H1 (cell line): Measurements from ENCODE around the gene CA10. TPM values are rescaled to one million over a fixed set of nuclear protein-coding genes. Genes with fewer than 3 reads are reported as not detected.

ENCODE experiments used
- CTCF ChIA-PET: fragments of 300-600 bp; sonication (Branson Sonifier 250); formaldehyde crosslinking; loops from one replicate; lab custom pipeline; 2021; ENCODE audit not compliant: partially characterized antibody; lab: Charles Lee
- POLR2A ChIA-PET: fragments of 300-600 bp; sonication (Branson Sonifier 250); formaldehyde crosslinking; loops from one replicate; lab custom pipeline; 2021; ENCODE audit warnings: inconsistent platforms; ENCODE audit not compliant: partially characterized antibody; lab: Charles Lee
- DNase-seq, 2 experiments: peaks; one replicate each; pipeline versions ENCODE4 v3.0.0 to v3.0.0-alpha.2; 2010 to 2022; ENCODE audit warnings: low spot score in 2 of 2, low read depth in 1 of 2, mixed read lengths in 1 of 2
- FAIRE-seq: peaks from 2 replicates; lab custom pipeline; 2011; peaks lifted over from hg19 to GRCh38; lab: Jason Lieb, UNC
- H2AFZ ChIP-seq: 2 replicates; pipeline ENCODE4 v1.8.1; 2012; ENCODE audit warnings: low read length, inconsistent platforms
- H2AK5ac ChIP-seq: 2 replicates; pipeline ENCODE4 v1.6.1; 2013; ENCODE audit warnings: low read depth, low read length
- H2BK120ac ChIP-seq: replicated peaks from 2 replicates; pipeline ENCODE3; 2013; ENCODE audit warnings: low read depth, low read length, inconsistent platforms
- H2BK12ac ChIP-seq: 2 replicates; pipeline ENCODE4 v1.6.1; 2013; ENCODE audit warnings: low read depth, low read length
- H2BK15ac ChIP-seq: 2 replicates; pipeline ENCODE4 v1.6.1; 2013; ENCODE audit warnings: low read length
- H2BK20ac ChIP-seq: 2 replicates; pipeline ENCODE4 v1.6.1; 2013; ENCODE audit warnings: low read length
- H2BK5ac ChIP-seq: 2 replicates; pipeline ENCODE4 v1.6.1; 2013; ENCODE audit warnings: low read depth, low read length
- H3K14ac ChIP-seq: 2 replicates; pipeline ENCODE4 v1.6.1; 2013; ENCODE audit warnings: inconsistent platforms; ENCODE audit not compliant: insufficient read length
- H3K18ac ChIP-seq: 2 replicates; pipeline ENCODE4 v1.6.1; 2013; ENCODE audit warnings: low read length; ENCODE audit errors: extremely low read depth
- H3K23ac ChIP-seq: 2 replicates; pipeline ENCODE4 v1.6.1; 2013; ENCODE audit warnings: inconsistent platforms; ENCODE audit not compliant: insufficient read length
- H3K23me2 ChIP-seq: 2 replicates; pipeline ENCODE4 v1.6.1; 2013; ENCODE audit warnings: low read depth, low read length
- H3K27ac ChIP-seq: 2 replicates; pipeline ENCODE4 v1.6.1; 2011; ENCODE audit warnings: low read depth, low read length, inconsistent platforms
- H3K27me3 ChIP-seq, 4 experiments: replicated peaks in 1 of 4; 1 replicate in 1 of 4; 2 replicates in 3 of 4; pipeline versions ENCODE4 v1.6.1 to v1.8.1; 2011 to 2013; ENCODE audit warnings: low read length in 3 of 4, mild to moderate bottlenecking in 3 of 4, inconsistent platforms in 2 of 4, mixed read lengths in 2 of 4, moderate library complexity in 1 of 4; ENCODE audit not compliant: control insufficient read depth in 3 of 4, insufficient read depth in 3 of 4; ENCODE audit errors: extremely low read depth in 1 of 4
- H3K36me3 ChIP-seq, 4 experiments: 2 replicates each; pipeline versions ENCODE4 v1.6.1 to v1.8.1; 2011 to 2013; ENCODE audit warnings: mild to moderate bottlenecking in 4 of 4, low read length in 3 of 4, moderate library complexity in 2 of 4, control low read depth in 1 of 4, inconsistent platforms in 1 of 4; ENCODE audit not compliant: insufficient read depth in 4 of 4, control insufficient read depth in 2 of 4
- H3K4ac ChIP-seq: replicated peaks from 2 replicates; pipeline ENCODE3; 2013; ENCODE audit warnings: low read length, low read depth, mixed read lengths, inconsistent platforms; ENCODE audit not compliant: insufficient read length
- H3K4me1 ChIP-seq, 4 experiments: replicated peaks in 1 of 4; 1 replicate in 1 of 4; 2 replicates in 3 of 4; pipeline versions ENCODE4 v1.6.1 to v1.8.1; 2011 to 2013; ENCODE audit warnings: low read length in 3 of 4, inconsistent platforms in 2 of 4, mixed read lengths in 1 of 4; ENCODE audit not compliant: insufficient read depth in 4 of 4, control insufficient read depth in 3 of 4
- H3K4me2 ChIP-seq, 2 experiments: 2 replicates each; pipeline versions ENCODE4 v1.6.1 to v1.8.1; 2011 to 2013; ENCODE audit warnings: low read depth in 2 of 2, low read length in 2 of 2, control low read depth in 1 of 2, inconsistent platforms in 1 of 2, mild to moderate bottlenecking in 1 of 2; ENCODE audit not compliant: insufficient read depth in 1 of 2
- H3K4me3 ChIP-seq, 4 experiments: fragments of 200-600, 300-600 bp in 1 of 4; sonication (generic), shearing (Covaris generic), sonication (Bioruptor Twin) in 1 of 4; 2 replicates each; pipeline versions ENCODE4 v1.5.1 to v1.8.1; 2011 to 2016; ENCODE audit warnings: low read length in 4 of 4, low read depth in 3 of 4, control low read depth in 2 of 4, inconsistent platforms in 2 of 4, mild to moderate bottlenecking in 2 of 4, mixed read lengths in 1 of 4, moderate library complexity in 1 of 4; ENCODE audit not compliant: insufficient read depth in 2 of 4; ENCODE audit errors: extremely low read depth in 1 of 4
- H3K56ac ChIP-seq: replicated peaks from 2 replicates; pipeline ENCODE3; 2013; ENCODE audit warnings: low read depth, mild to moderate bottlenecking, mixed read lengths, low read length, inconsistent platforms; ENCODE audit not compliant: insufficient read length
- H3K79me1 ChIP-seq: 2 replicates; pipeline ENCODE4 v1.6.1; 2013; ENCODE audit warnings: low read depth, low read length, control low read depth
- H3K79me2 ChIP-seq, 2 experiments: 2 replicates each; pipeline versions ENCODE4 v1.6.1 to v1.8.1; 2012 to 2013; ENCODE audit warnings: low read length in 2 of 2, mild to moderate bottlenecking in 2 of 2, inconsistent platforms in 1 of 2; ENCODE audit not compliant: insufficient read depth in 2 of 2, control insufficient read depth in 1 of 2
- H3K9ac ChIP-seq, 4 experiments: replicated peaks in 1 of 4; 1 replicate in 1 of 4; 2 replicates in 3 of 4; pipeline versions ENCODE4 v1.6.1 to v1.8.1; 2011 to 2013; ENCODE audit warnings: low read depth in 3 of 4, low read length in 3 of 4, control low read depth in 2 of 4, mild to moderate bottlenecking in 2 of 4, moderate library complexity in 2 of 4, inconsistent platforms in 1 of 4; ENCODE audit errors: extremely low read depth in 1 of 4
- H3K9me3 ChIP-seq, 2 experiments: 2 replicates each; pipeline versions ENCODE4 v1.6.1 to v1.8.1; 2012 to 2013; ENCODE audit warnings: mild to moderate bottlenecking in 2 of 2, moderate library complexity in 2 of 2, control low read depth in 1 of 2, inconsistent platforms in 1 of 2, low read depth in 1 of 2, low read length in 1 of 2, mixed read lengths in 1 of 2; ENCODE audit not compliant: insufficient read depth in 2 of 2
- H4K20me1 ChIP-seq, 2 experiments: replicated peaks in 1 of 2; 2 replicates each; pipeline versions ENCODE3 to v1.8.1; 2011 to 2013; ENCODE audit warnings: inconsistent platforms in 2 of 2, low read length in 2 of 2, mild to moderate bottlenecking in 1 of 2; ENCODE audit not compliant: insufficient read depth in 2 of 2, control insufficient read depth in 1 of 2
- H4K5ac ChIP-seq: 2 replicates; pipeline ENCODE4 v1.6.1; 2013; ENCODE audit warnings: low read length, low read depth, mixed read lengths, inconsistent platforms; ENCODE audit not compliant: insufficient read length
- H4K8ac ChIP-seq: 2 replicates; pipeline ENCODE4 v1.8.0; 2013; ENCODE audit warnings: mild to moderate bottlenecking, moderate library complexity, low read length, inconsistent platforms; ENCODE audit not compliant: insufficient read depth; ENCODE audit errors: extremely low read depth
- H4K91ac ChIP-seq: replicated peaks from 2 replicates; pipeline ENCODE3; 2013; ENCODE audit warnings: low read length, mixed read lengths, inconsistent platforms; ENCODE audit not compliant: insufficient read length
- CBX5 ChIP-seq: fragments of 300-800, 300-1000 bp; sonication (generic); IDR thresholded peaks from 2 replicates; pipeline ENCODE4 v1.7.1; 2016; ENCODE audit warnings: antibody characterized with exemption, low read length, low read depth
- FOSL1 ChIP-seq: IDR thresholded peaks from 2 replicates; pipeline ENCODE4 v1.6.1; 2011; ENCODE audit warnings: mild to moderate bottlenecking, low read depth, low read length, moderate library complexity; ENCODE audit not compliant: insufficient read depth
- SP4 ChIP-seq: IDR thresholded peaks from 2 replicates; pipeline ENCODE4 v1.6.1; 2012; ENCODE audit warnings: low read length, inconsistent platforms
- WGBS, 2 experiments: shearing (Covaris generic) in 1 of 2; methylation state at CpG; one replicate each; pipeline versions ENCODE4 v1.1.6 to v1.1.7; 2013 to 2015; ENCODE audit warnings: low lambda C conversion rate in 2 of 2, mixed read lengths in 2 of 2, inconsistent platforms in 1 of 2, low coverage in 1 of 2, missing lambda C conversion rate in 1 of 2; ENCODE audit not compliant: insufficient replicate concordance in 2 of 2, insufficient coverage in 1 of 2, insufficient read length in 1 of 2; ENCODE audit errors: extremely low coverage in 1 of 2, missing lambda C conversion rate in 1 of 2; 5-methylcytosine and 5-hydroxymethylcytosine counted together
- polyA plus RNA-seq, 7 experiments: library from polyadenylated mRNA; depleted of rRNA in 3 of 7; stranded (reverse) in 5 of 7; unstranded in 2 of 7; fragments of >200 nt in 5 of 7; fragments of 200-250 nt in 2 of 7; gene quantifications; 1 replicate in 5 of 7; 2 replicates in 1 of 7; 4 replicates in 1 of 7; pipeline versions ENCODE4 v1.2.1 to v1.2.3, GENCODE V29; 2011 to 2013; ENCODE audit warnings: missing spikeins in 2 of 7, mixed read lengths in 2 of 7
- total RNA-seq: library from RNA; stranded (reverse); fragmentation: NEBNext Ultra II Directional; extraction: Animal tissue kit (Norgen Biotek cat#: 25700); gene quantifications from 2 replicates; pipeline ENCODE4 v1.2.1, GENCODE V29; 2021

CA10 gene
- total and polyA plus RNA-seq, 2 of the 8 experiments (the other 6 are each of a cell fraction or from before 2014, with no cell fraction given), result 0.60 to 0.63 TPM

- H4K20me1 ChIP-seq, result no peaks in the 10 kb centered on the region
- H2BK20ac ChIP-seq, result no peak overlapping the region
- WGBS, 2 experiments, result 65% methylated on average over 4 of the region's 4 CpGs; no CpG with 5 or more reads in 1 of the 2 experiments
- H3K4me2 ChIP-seq, result no peak overlapping the region
- H4K91ac ChIP-seq, result no peak overlapping the region
- no peak overlapping the region for H4K5ac ChIP-seq
- FAIRE-seq, result no peak
- no peak overlapping the region for H2BK15ac ChIP-seq
- H2BK120ac ChIP-seq, result no peak overlapping the region
- H3K27ac ChIP-seq, result no peak overlapping the region
- H2AK5ac ChIP-seq, result no peak overlapping the region
- H3K23me2 ChIP-seq, result no peaks in the 10 kb centered on the region
- H3K4me3 ChIP-seq, result no peak overlapping the region
- H2BK12ac ChIP-seq, result no peak overlapping the region
- no peak overlapping the region for H2BK5ac ChIP-seq
- ChIA-PET POLR2A (no interaction called here), CTCF (interaction anchor here (0.6 to 1.0 kb wide), 3 partner anchors 13 to 24 kb away, joined by 3 read pairs; no protein-coding TSS in a partner anchor)
- no peaks in the 10 kb centered on the region for H3K4me1 ChIP-seq
- H3K79me1 ChIP-seq, result no peaks in the 10 kb centered on the region
- TF ChIP-seq CBX5 (no peak), FOSL1 (no peak), SP4 (no peak)
- H3K36me3 ChIP-seq, result no peaks in the 10 kb centered on the region
- H2AFZ ChIP-seq, result no peak overlapping the region
- no peaks in the 10 kb centered on the region for H3K9me3 ChIP-seq
- H3K23ac ChIP-seq, result no peak overlapping the region
- no peak overlapping the region for H4K8ac ChIP-seq
- H3K4ac ChIP-seq, result no peak overlapping the region
- no peak overlapping the region for H3K56ac ChIP-seq
- H3K14ac ChIP-seq, result no peak overlapping the region
- no peak for DNase-seq
- H3K9ac ChIP-seq, result no peak overlapping the region
- H3K79me2 ChIP-seq, result no peaks in the 10 kb centered on the region
- no peak overlapping the region for H3K18ac ChIP-seq
- no peaks in the 10 kb centered on the region; a peak in 1 of 7 replicates for H3K27me3 ChIP-seq
These were observed 498.2 kb downstream of the CA10 start for GRCh38 chr17:51660266-51660665.
